NOMO-1 treated with DMSO at 0.1 percent for 48 hours (cell line): ENCODE results near the gene OPA3.
"Not testable (repeated sequence)": the region's sequence is repeated elsewhere in the genome, so short reads cannot be mapped to it uniquely, and the experiment has no call there.

ENCODE experiments used
- DNase-seq: peaks from one replicate; lab custom pipeline; 2025; ENCODE audit not compliant: unreplicated experiment; lab: John Stamatoyannopoulos, UW

Gene OPA3

GRCh38 chr19:45522010-45522941, 62.3 kb downstream of the OPA3 start:
- DNase-seq: no peak

DNA sequence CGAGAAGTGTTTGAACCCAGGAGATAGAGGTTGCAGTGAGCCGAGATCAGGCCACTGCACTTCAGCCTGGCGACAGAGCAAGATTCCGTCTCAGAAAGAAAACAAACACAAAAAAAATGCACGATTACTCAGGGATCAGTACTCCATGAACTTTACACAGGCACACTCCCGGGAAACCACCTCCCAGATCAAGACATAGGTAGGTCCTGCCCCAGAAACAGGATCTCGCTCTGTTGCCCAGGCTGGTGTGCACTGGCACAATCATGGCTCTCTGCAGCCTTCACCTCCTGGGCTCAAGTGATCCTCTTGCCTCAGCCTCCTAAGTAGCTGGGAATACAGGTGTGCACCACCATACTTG, 66.2 kb downstream of the OPA3 start:
- DNase-seq: no peak

DNA sequence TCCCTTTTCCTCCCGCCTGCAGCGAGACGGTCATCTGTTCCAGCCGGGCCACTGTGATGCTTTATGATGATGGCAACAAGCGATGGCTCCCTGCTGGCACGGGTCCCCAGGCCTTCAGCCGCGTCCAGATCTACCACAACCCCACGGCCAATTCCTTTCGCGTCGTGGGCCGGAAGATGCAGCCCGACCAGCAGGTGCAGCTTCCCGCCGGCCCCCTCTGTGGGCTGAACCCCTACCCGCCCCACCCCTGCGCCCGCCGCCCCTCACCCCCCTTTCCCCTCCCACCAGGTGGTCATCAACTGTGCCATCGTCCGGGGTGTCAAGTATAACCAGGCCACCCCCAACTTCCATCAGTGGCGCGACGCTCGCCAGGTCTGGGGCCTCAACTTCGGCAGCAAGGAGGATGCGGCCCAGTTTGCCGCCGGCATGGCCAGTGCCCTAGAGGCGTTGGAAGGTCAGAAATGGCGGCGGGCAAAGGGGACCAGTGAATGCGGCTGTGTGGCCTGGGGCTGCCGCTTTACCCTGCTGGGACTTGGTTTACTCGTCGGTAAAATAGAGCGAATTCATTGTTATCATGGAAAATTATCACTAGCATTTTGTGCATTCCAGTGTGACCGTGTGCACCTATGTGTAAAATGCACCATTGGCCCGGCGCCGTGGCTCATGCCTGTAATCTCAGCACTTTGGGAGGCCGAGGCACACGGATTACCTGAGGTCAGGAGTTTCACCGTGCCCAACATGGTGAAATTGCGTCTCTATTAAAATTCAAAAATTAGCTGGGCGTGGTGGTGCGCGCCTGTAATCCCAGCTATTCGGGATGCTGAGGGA, 66.7 kb downstream of the OPA3 start:
- no peak for DNase-seq

DNA sequence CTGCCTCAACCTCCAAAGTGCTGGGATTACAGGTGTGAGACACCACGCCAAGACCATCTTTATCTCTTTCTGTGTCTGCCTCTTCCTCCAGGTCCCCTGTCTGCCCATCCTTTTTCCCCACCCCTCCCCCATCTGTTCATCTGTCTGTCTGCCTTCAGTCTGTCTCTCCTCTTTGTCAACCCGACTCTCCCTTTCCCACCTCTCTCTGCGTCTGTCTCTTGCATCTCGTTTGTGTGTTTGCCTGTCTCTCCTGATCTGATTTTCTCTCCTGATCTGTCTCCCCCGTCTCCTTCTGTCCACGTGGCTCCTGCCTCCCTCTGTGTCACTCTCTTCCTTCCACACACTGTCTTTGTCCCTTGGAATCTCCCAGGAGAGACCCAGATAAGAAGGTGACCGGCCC, 67.4 kb downstream of the OPA3 start:
- no peak for DNase-seq

DNA sequence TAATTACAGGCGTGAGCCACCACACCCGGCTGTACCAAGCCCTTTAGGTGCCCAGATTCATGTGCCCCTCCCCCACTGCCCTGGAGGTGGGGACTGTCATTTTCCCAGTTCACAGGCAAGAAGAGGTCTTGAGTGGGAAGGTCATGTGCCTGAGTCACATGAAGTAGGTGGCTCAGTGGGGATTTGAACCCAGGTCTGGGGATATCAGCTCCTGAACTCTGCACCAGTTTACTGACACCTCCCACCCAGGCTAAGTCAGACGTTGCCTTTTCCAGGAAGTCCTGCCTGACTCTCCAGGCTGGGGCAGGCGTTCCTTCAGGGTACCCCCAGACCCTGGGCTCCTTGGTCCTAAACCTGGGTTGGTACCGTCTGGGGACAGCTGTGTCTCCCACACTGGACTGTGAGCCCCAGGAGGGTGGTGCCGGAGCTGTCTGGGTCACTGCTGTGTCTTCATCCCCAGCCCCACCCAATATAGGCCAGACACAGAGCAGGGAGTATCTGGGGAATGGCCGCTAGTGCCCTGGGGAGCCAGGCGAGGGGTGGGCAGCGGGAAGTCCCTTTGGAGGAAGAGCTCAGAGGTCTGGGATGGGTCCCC, 68.7 kb downstream of the OPA3 start:
- no peak for DNase-seq

DNA sequence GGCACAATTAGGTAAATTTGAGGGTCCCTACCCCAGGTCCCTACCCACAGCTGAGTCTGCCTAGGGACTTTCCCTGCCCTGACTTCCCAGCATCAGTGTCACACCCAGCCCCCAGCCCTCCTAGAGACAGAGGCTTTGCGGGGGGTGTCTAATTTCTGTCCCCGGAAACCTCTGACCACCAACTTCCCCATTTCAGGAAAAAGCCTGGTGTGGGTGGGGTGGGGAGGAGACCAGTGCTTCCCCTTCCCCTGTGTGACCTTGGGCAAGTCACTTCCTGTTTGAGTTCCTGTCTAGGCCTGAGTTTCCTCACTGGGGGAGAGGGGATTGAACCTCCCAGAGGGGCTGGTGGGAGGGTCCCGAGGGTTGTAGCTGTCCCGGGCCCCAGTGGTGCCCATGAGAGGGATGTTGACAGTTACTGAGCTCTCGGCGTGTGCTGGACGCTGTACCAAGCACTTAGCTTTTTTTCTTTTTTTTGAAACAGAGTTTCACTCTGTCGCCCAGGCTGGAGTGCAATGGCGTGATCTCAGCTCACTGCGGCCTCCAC, 69.4 kb downstream of the OPA3 start:
- peak; percentile 78 for DNase-seq

DNA sequence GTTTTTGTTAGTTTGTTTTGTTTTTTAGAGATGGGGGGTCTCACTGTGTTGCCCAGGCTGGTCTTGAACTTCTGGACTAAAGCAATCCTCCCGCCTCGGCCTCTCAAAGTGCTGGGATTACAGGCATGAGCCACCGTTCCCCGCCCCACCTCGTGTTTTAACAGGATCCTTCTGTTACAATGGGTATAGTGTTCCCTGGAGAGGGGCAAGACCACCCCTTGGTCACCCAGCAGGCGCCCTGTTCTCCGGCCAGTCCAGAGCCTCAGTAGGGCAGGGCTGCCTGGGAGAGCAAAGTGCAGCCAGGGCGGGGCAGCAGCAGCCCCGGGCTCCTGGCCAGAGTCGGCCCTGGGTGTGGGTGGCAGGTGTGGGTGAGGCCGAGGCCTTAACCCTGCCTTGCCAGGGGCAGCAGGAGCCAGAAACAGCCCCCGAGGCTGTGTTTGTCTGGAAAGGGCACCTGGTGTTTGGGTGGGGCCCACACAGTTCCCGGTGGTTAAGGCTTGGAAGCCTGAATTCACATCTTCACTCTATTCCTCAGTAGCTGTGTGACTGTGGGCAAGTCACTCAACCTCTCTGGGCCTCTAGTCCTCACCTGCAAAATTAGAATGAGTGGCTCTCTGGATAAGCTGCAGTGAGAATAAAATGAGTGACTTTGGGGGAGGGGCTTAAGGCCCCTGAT, 70.1 kb downstream of the OPA3 start:
- DNase-seq: no peak

DNA sequence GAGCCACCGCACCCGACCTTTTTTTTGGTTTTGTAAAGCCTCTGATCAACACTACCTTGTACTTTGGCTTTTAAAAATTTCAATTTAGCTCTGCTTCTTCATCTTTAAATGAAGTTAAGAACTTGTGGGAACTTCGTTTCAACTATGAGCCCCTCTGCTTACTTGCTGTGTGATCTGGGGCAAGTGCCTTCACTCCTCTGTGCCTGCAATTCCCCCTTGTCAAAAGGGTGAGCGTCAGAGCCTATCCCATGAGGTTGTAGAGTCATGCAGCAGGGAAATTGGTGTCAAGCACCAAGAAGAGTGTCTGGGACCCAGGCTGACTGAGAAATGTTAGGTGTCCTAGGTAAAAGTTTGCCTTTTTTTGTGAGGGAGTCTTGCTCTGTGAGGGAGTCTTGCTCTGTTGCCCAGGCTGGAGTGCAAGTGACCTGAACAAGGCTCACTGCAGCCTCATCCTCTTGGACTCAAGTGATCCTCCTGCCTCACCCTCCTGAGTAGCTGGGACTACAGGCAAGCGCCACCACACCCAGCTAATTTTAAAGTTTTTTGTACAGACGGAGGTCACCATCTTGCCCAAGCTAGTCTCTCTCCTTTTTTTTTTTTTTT, 71.6 kb downstream of the OPA3 start:
- DNase-seq: no peak

- no peak for DNase-seq
Measured at GRCh38 chr19:45511074-45511473, 73.5 kb downstream of the OPA3 start.

GRCh38 chr19:45510352-45510751, 74.2 kb downstream of the OPA3 start:
- not testable (repeated sequence) for DNase-seq

DNA sequence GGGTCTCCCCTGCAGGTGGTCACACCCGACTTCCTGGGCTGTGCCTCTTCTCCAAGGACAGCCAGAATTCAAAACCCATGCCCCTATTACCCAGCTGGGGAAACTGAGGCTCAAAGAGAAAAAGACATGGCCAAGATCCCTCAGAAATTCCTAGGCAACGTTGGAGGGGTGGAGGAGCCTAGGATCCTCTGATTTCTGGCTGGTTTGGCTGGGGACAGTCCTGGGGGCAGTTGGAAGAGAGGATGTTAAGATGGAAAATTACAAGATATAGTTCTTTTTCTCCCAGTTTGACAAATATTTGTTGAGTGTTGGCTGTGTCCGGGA, 74.9 kb downstream of the OPA3 start:
- DNase-seq: no peak

GRCh38 chr19:45508861-45509691, 75.5 kb downstream of the OPA3 start:
- peak; percentile 38 for DNase-seq

DNA sequence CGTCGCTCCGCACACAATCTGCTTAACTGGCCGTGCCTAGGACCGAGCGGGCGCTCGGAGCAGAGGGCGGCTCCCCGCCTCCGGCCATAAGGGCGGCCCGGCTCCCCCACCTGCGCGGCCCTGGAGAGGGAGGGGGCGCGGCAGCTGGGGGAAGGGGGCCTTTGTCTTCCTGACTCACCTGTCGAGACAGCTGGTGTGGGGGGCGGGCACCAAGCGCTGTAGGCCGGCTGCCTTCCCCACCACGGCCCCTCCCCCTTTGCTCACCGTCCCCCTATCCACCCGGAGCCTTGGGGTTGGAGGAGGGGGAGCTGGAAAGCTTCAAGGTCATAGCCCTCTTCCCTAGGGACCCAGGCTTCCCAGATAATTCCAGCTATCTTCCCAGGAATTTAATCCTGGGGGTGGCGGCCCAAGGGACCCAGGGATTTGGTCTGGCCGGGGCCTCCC, 76.2 kb downstream of the OPA3 start:
- DNase-seq: no peak

DNA sequence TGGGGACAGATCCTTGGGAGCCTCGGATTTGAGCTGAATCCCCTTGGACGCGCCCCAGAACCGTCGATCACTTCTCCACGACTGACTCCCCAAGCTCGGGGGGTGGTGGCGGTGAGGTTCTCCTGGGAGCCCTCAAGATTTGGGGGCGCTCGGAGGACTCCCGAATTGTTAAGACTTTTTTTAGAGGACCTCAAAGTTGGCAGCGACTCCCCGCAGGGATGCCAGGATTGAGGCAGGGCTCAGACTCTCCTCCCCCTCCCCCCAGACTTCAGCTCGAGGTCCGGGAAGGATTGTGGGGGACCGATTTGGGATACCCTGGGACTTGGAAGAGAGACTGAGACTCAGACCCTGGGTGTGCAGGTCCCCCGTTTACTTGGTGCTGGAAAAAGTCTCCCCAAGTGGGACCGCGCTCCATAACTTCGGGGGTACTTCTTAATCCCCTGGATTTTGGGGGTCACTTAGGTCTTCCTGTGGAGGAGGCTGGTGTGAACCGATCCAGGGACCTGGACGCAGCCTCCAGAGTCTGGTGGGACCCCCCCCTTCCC, 76.7 kb downstream of the OPA3 start:
- no peak for DNase-seq

- peak; percentile 92 for DNase-seq
Measured at GRCh38 chr19:45506989-45507871, 77.4 kb downstream of the OPA3 start, which contains the start of gene VASP. Gene VASP (plus strand): TSS chr19:45507479. CDS start chr19:45507772, 293 bp downstream.

GRCh38 chr19:45506246-45506988, 78.2 kb downstream of the OPA3 start:
- DNase-seq: peak; percentile 89

DNA sequence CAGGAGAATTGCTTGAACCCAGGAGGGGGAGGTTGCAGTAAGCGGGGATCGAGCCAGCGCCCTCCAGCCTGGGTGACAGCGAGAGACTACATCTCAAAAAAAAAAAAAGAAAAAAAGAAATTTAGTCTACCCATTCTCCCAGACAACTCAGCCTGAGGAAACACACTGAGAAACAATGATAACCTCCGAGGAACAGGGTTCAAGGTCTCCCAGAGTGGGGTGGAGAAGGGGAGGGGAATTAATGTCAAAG, 78.7 kb downstream of the OPA3 start:
- no peak for DNase-seq
